IPS-18c (cell line): ENCODE results near the gene TMUB1.

Experiments used
- H3K4me3 ChIP-seq: 2 replicates; pipeline ENCODE4 v1.7.0; 2013; ENCODE audit warnings: low read depth, mild to moderate bottlenecking, low read length, moderate library complexity; ENCODE audit not compliant: insufficient read depth
- H3K9me3 ChIP-seq: one replicate; pipeline ENCODE4 v1.6.1; 2013; ENCODE audit warnings: mild to moderate bottlenecking, low read length, moderate library complexity; ENCODE audit not compliant: control insufficient read depth, insufficient read depth

The TMUB1 gene

GRCh38 chr7:151091431-151091830, 8.1 kb upstream of the TMUB1 start:
- Histone ChIP-seq H3K4me3 (no peak overlapping the region), H3K9me3 (no peaks in the 10 kb centered on the region)

- H3K4me3 ChIP-seq = no peak overlapping the region
Observed at GRCh38 chr7:151091003-151091402, 7.7 kb upstream of the TMUB1 start.

GRCh38 chr7:151089893-151090730, 6.8 kb upstream of the TMUB1 start:
- H3K4me3 ChIP-seq = no peak overlapping the region; the same call in 1 of the 2 replicates
- H3K9me3 ChIP-seq = no peaks in the 10 kb centered on the region

More at GRCh38 chr7:151091003-151091402, 7.7 kb upstream of the TMUB1 start:
- no peaks in the 10 kb centered on the region for H3K9me3 ChIP-seq

GRCh38 chr7:151088856-151089699, 5.8 kb upstream of the TMUB1 start:
- peak overlapping the region; percentile 74 for H3K4me3 ChIP-seq
- H3K9me3 ChIP-seq = no peaks in the 10 kb centered on the region

- Histone ChIP-seq H3K4me3 (peak overlapping the region; percentile 74), H3K9me3 (no peaks in the 10 kb centered on the region)
Observed at GRCh38 chr7:151088019-151088855, 4.9 kb upstream of the TMUB1 start.

GRCh38 chr7:151087245-151088018, 4.1 kb upstream of the TMUB1 start:
- Histone ChIP-seq H3K9me3 (no peaks in the 10 kb centered on the region), H3K4me3 (peak overlapping the region; percentile 74)

GRCh38 chr7:151086802-151087244, 3.5 kb upstream of the TMUB1 start:
- H3K9me3 ChIP-seq = no peaks in the 10 kb centered on the region
- H3K4me3 ChIP-seq = peak overlapping the region; percentile 74

- peak within 1 kb of the TSS; percentile 74 for H3K4me3 ChIP-seq
Observed at GRCh38 chr7:151085691-151086620, 2.7 kb upstream of the TMUB1 start, which contains the start of gene AGAP3. AGAP3 (plus strand) TSS chr7:151086475; CDS start chr7:151086742, 267 bp downstream.

GRCh38 chr7:151085329-151085690, 2.0 kb upstream of the TMUB1 start:
- no peaks in the 10 kb centered on the region for H3K9me3 ChIP-seq
- H3K4me3 ChIP-seq = no peak overlapping the region

More at GRCh38 chr7:151085691-151086620, 2.7 kb upstream of the TMUB1 start, which contains the start of gene AGAP3:
- H3K9me3 ChIP-seq = no peaks in the 10 kb centered on the region

- no peaks in the 10 kb centered on the region for H3K9me3 ChIP-seq
- H3K4me3 ChIP-seq = peak overlapping the region; percentile 69
Observed at GRCh38 chr7:151083824-151084160, 499 bp upstream of the TMUB1 start.

GRCh38 chr7:151082141-151083070, 887 bp downstream of the TMUB1 start:
- Histone ChIP-seq H3K4me3 (peak overlapping the region; percentile 69), H3K9me3 (no peaks in the 10 kb centered on the region)

- Histone ChIP-seq H3K9me3 (no peaks in the 10 kb centered on the region), H3K4me3 (peak overlapping the region; percentile 94)
Observed at GRCh38 chr7:151081170-151082101, 1.9 kb downstream of the TMUB1 start.

- H3K9me3 ChIP-seq = no peaks in the 10 kb centered on the region
- H3K4me3 ChIP-seq = peak within 1 kb of the TSS; percentile 94
Observed at GRCh38 chr7:151080522-151081169, 2.6 kb downstream of the TMUB1 start, which contains the start of gene FASTK. FASTK (minus strand) TSS chr7:151080809; CDS start chr7:151080766, 43 bp downstream.
